ENCODE measurements around the gene KCTD15. TPM values are rescaled to one million over a fixed set of nuclear protein-coding genes. Genes with fewer than 3 reads are reported as not detected.

KCTD15 gene
- total and polyA plus RNA-seq, 2 donors (not counting 3 experiments of a cell fraction or from before 2014, with no cell fraction given), result 49.5 to 51.8 TPM

GRCh38 chr19:33812388-33813330, 16.0 kb downstream of the KCTD15 start:
- DNase-seq (ENCODE audit: low read depth, low spot score), result no peak
- Histone ChIP-seq H3K4me3 (replicated peaks in 1 of 3; ENCODE audit: insufficient read depth in 1 of 3, low read depth in 1 of 3, low read length in 3 of 3) (no peak overlapping the region), H3K36me3 (ENCODE audit: control insufficient read depth in 2 of 2, extremely low read depth in 1 of 2, insufficient read depth in 2 of 2, low read length in 2 of 2) (peaks cover 2 to 32% of the 10 kb centered on the region in 2 experiments), H2AFZ (ENCODE audit: low read depth, low read length) (no peak overlapping the region), H3K9me1 (replicated peaks; ENCODE audit: control insufficient read depth, extremely low read depth, insufficient read depth, low read length) (no peaks in the 10 kb centered on the region), H3K4me1 (ENCODE audit: control insufficient read depth, extremely low read depth, insufficient read depth, low read length) (peaks cover 9% of the 10 kb centered on the region), H4K20me1 (replicated peaks; ENCODE audit: control insufficient read depth, extremely low read depth, insufficient read depth, low read length) (no peaks in the 10 kb centered on the region), H3K27ac (ENCODE audit: insufficient read depth, low read depth, low read length) (no peak overlapping the region), H3K27me3 (ENCODE audit: control insufficient read depth in 2 of 2, insufficient read depth in 2 of 2, low read length in 2 of 2) (no peaks in the 10 kb centered on the region), H3K79me2 (ENCODE audit: control insufficient read depth, insufficient read depth, low read length) (no peaks in the 10 kb centered on the region), H3K4me2 (ENCODE audit: insufficient read depth, low read length) (no peak overlapping the region), H3K9me3 (replicated peaks; ENCODE audit: control insufficient read depth, insufficient read depth, low read length) (no peaks in the 10 kb centered on the region), H3K9ac (replicated peaks; ENCODE audit: extremely low read depth, insufficient read depth, low read length) (no peak overlapping the region)
- intact Hi-C loops (cut with micrococcal nuclease), result no loop called here
- no TSS peak for BruUV-seq (replicated peaks)
- TF ChIP-seq JUN (IDR thresholded peaks at IDR 0.05; ENCODE audit: borderline replicate concordance, insufficient read depth, insufficient read length, low read depth), result no peak
- no peak for TF ChIP-seq FOS (IDR thresholded peaks at IDR 0.05; ENCODE audit: borderline replicate concordance, insufficient read depth, low read length)
- TF ChIP-seq GATA2 (IDR thresholded peaks at IDR 0.05; ENCODE audit: insufficient read depth, insufficient read length, low read depth, low read length), result no peak
- no peak for TF ChIP-seq MYC (IDR thresholded peaks at IDR 0.05; ENCODE audit: low read depth, low read length)
- TF ChIP-seq CTCF (IDR thresholded peaks at IDR 0.05; ENCODE audit: extremely low read depth in 1 of 2, insufficient read depth in 1 of 2, low read depth in 1 of 2, low read length in 2 of 2), result no peak
- TF ChIP-seq MAX (IDR thresholded peaks at IDR 0.05; ENCODE audit: insufficient read depth, insufficient read length), result no peak
- TF ChIP-seq POLR2AphosphoS5 (IDR thresholded peaks at IDR 0.05; ENCODE audit: insufficient read depth, low read depth, low read length), result no peak
- TF ChIP-seq EZH2 (IDR thresholded peaks at IDR 0.05; ENCODE audit: borderline replicate concordance, low read depth, low read length, severe bottlenecking), result no peak
- no peak for TF ChIP-seq POLR2A (IDR thresholded peaks at IDR 0.05; ENCODE audit: low read depth, low read length)
- ChIA-PET POLR2A (no interaction called here), CTCF (interaction anchor here (1.0 to 1.4 kb wide), 3 partner anchors 10 to 35 kb away, joined by 3 to 5 read pairs (median 4); no protein-coding TSS in a partner anchor)
- no peak for FAIRE-seq
- dilution Hi-C loops (cut with MboI; ENCODE audit: extremely low pct_ligation_motif_present, low sequenced_read_pairs), result no loop called here
